GM18526 (cell line): ENCODE measurements around the gene LDAH.

Experiments
- POLR2A ChIP-seq: IDR thresholded peaks from 3 replicates; pipeline ENCODE4 v1.6.1; 2011; ENCODE audit not compliant: insufficient read length; ENCODE audit errors: extremely low read depth

The LDAH gene

DNA sequence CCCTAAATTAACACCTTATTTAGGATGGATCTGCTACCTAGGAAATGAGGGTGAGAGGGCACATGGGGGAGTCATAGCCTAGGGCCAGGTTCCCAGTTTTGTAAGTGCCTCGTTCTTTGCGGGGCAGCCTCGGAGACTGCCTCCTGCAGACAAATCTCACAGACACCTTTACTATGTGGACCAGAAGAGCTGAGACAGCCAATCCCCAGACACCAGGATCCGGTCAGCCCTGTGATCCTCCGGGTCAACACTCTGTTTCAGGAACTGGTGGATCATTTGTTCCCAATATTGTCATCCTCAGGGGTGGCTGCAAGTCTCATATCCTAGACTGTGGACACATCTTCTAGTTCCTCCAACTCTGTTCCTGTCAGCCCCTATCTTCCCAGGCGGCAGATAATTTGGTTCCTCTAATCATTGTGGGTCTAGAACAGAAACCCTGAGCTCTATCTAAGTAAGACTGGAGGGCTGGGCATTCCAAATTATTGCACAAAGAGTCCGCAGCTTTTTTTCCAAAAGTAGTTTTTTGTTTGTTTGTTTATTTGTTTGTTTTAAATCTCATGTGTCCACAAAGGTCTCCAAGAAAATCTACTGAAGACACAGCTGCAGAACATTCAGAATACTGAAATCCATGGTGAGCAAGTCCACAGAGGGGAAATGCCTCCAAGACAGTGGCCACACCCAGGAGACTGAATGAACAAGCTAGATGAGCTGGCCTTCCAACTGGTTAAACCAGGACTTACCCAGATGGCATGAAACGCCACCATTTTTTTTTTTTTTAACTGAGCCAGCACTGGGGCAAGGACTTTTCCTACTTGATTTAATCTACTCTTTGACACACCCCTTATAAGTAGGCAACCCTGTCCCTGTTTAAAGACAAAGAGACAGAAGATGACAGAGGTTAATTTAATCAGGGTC is 162.1 kb downstream of the LDAH start:
- no peak for TF ChIP-seq POLR2A

GRCh38 chr2:20657522-20658235 is 165.2 kb downstream of the LDAH start:
- no peak for TF ChIP-seq POLR2A

DNA sequence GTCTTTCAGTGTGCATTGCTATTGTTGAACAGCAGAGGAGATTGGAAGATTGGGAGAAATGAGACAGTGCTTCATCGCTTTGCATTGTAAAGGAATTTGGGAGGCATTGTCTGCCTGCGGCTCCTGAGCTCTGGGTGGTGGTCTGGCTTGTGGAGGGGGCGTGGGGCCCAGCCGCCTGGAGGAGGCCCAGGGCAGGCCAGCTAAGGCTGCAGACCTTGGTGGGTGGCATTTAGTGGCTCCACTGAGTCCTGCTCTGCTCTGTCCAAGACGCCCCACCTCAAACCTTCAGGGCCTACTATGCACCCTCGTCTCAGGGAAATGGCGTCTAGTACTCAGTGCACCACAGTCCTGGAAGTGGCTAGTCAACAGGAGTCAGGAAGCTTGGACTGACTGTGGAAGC is 166.3 kb downstream of the LDAH start:
- TF ChIP-seq POLR2A, result no peak

DNA sequence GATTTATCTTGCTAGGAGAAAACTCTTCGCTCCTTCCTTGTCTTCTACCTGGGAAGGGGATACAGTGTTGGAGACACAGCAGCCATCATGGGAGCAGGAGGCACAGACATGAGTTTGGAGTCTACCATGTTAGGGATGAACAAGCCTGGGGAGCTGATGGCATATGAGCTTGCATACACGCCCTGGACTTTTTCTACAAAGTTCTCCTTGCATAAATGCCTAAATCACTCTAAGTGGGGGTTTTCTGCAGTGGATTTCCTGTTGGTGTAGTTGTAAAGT is 168.4 kb downstream of the LDAH start:
- TF ChIP-seq POLR2A, result no peak

DNA sequence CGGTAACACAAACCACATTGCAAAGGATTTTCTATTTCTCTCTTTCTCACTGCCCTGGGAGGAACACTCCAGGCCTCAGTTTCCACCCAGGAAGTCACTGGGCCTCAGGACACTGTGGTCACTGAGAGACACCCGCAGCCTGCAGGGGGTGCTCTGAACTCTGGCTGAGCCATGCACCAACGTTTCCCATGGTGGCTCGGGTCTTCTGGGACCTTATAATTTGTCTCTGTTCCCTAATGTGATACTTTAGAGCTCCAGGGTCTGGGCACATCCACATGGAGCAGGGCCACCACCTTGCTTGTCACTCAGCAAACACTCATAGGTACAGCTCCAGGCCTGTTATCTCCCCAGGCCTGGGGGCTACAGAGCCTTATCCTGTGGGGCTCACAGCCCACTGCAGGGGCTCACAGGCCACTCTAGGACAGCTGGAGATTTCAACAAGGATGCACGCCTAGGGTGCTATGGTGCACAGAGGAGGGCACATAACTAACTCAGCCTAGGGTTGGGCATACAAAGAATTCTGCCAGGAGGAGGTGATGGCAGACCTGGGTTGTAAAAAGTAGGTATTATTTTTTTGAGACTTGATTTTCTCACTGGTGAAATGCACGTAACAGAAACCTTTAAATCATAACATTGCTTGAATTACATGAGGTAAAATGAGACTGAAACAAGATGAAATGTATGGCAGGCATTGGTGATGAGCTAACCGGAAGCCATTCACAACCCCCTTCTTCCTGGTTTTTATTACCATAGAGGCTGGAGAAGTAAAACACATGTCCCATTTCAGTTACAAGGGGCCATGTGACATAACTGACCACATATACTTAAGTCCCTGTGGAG is 169.0 kb downstream of the LDAH start:
- TF ChIP-seq POLR2A, result no peak

GRCh38 chr2:20652673-20653575 is 170.0 kb downstream of the LDAH start:
- TF ChIP-seq POLR2A, result no peak

- TF ChIP-seq POLR2A, result no peak
Observed at GRCh38 chr2:20652141-20652540, 170.8 kb downstream of the LDAH start.

- TF ChIP-seq POLR2A, result no peak
Observed at GRCh38 chr2:20651731-20652099, 171.2 kb downstream of the LDAH start.

DNA sequence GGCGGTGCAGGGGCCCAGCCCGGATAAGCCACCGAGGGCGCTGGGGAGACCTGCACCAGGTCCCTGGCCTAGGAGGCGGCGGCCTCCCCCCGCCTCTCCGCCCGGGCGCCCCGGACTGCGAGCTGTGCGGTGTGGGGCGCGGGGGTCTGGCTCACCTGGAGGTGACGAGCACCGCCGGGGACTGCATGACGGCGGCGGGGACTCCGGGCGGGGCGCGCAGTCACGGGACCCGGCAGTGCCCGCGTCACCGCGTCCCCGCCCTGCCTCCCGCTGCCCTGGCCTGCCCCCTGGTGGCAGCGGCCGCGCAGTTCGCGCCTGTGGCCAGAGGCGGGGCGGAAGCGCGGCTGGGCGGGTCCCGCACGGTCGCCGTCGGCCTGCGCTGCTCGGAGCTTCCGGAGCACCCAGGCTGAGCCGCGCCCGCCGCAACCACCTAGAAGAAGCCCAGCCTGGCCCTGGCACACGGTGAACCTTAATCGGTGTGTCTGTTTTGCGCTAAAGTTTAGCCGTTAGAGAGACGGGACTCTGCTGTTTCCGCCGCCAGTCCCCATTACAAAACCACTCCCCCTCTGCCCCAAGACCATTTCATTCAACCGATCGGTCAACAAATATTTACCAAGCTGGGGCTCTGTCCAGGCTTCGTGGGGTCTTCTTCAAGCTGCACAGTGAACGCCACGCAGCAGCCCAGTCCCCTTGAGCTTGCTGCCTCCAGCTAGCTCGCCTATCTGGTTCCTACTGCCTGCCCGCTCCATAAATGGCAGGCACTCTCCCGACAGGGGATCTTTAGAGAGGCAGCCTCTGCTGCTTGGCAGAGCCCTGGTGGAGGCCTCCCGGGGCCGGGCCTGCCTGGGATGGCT is 171.8 kb downstream of the LDAH start, which contains the start of gene HS1BP3:
Gene HS1BP3, minus strand, starts transcription at position 222 of the 854 bp plus-strand sequence. Its CDS starts 35 bp downstream, at position 187.
- TF ChIP-seq POLR2A, result peak; percentile 89

GRCh38 chr2:20650393-20650876 is 172.5 kb downstream of the LDAH start:
- no peak for TF ChIP-seq POLR2A

- no peak for TF ChIP-seq POLR2A
Observed at GRCh38 chr2:20649976-20650375, 172.9 kb downstream of the LDAH start.

- no peak for TF ChIP-seq POLR2A
Observed at GRCh38 chr2:20649576-20649975, 173.3 kb downstream of the LDAH start.

DNA sequence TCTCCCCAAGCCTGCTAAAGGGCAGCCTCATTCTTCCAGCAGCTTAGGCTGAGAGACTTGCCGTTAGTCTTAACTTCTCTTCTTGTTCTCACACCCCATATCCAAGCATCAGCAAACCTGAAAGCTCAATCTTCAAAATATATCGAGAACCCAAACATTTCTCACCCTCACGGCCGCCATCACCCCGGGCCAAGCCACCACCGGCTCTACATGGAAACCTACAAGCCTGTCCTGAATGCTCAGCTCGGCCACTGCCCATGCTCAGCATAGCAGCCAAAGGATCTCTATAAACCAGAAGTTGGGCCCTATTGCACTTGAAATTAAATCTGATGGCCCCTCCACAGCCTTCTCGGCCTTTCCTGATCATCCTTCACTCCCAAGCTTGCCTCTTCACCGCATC is 174.1 kb downstream of the LDAH start:
- no peak for TF ChIP-seq POLR2A
